A549 (cell line): Measurements from ENCODE around the gene FFAR1. TPM values are rescaled to one million over a fixed set of nuclear protein-coding genes. Genes with fewer than 3 reads are reported as not detected.

ENCODE experiments used
- polyA plus RNA-seq, 4 experiments: library from polyadenylated mRNA; depleted of rRNA in 3 of 4; stranded (reverse); fragments of >200 nt; fragmentation: RNase III in 1 of 4; extraction: RNeasy Plus Mini Kit Qiagen cat#74134 plus additional on column Dnase treatment in 1 of 4; gene quantifications; 2 replicates in 3 of 4; 3 replicates in 1 of 4; pipeline ENCODE4 v1.2.3, GENCODE V29; 2011 to 2017

Gene FFAR1
- polyA plus RNA-seq, 2 of the 4 experiments (the other 2 are of a cell fraction) = not detected

Other genes with a start within 250 kb of the FFAR1 start
- gene FXYD3, start 232.1 kb upstream of the FFAR1 start, polyA plus RNA-seq (2011; rRNA removed) = 0.32 and 0.46 TPM in 2 replicates
- 0.16 TPM in 1 of 3 replicates, not detected in the others for gene FXYD3, start 232.1 kb upstream of the FFAR1 start, polyA plus RNA-seq (2017; fragmentation: RNase III; extraction: RNeasy Plus Mini Kit Qiagen cat#74134 plus additional on column Dnase treatment)
- gene LGI4, start 212.8 kb upstream of the FFAR1 start, polyA plus RNA-seq (2011; rRNA removed) = 0.06 and 0.13 TPM in 2 replicates
- gene LGI4, start 212.8 kb upstream of the FFAR1 start, polyA plus RNA-seq (2017; fragmentation: RNase III; extraction: RNeasy Plus Mini Kit Qiagen cat#74134 plus additional on column Dnase treatment) = 0.09 to 0.16 TPM (median 0.12 TPM) in 3 replicates
- not detected in 2 replicates for gene FXYD1, start 209.1 kb upstream of the FFAR1 start, polyA plus RNA-seq (2011; rRNA removed)
- not detected in 3 replicates for gene FXYD1, start 209.1 kb upstream of the FFAR1 start, polyA plus RNA-seq (2017; fragmentation: RNase III; extraction: RNeasy Plus Mini Kit Qiagen cat#74134 plus additional on column Dnase treatment)
- gene FXYD7, start 204.6 kb upstream of the FFAR1 start, polyA plus RNA-seq (2011; rRNA removed) = not detected in 2 replicates
- 0.15 TPM in 1 of 3 replicates, not detected in the others for gene FXYD7, start 204.6 kb upstream of the FFAR1 start, polyA plus RNA-seq (2017; fragmentation: RNase III; extraction: RNeasy Plus Mini Kit Qiagen cat#74134 plus additional on column Dnase treatment)
- 70.8 and 77.3 TPM in 2 replicates for gene FXYD5, start 193.2 kb upstream of the FFAR1 start, polyA plus RNA-seq (2011; rRNA removed)
- 106 to 116 TPM (median 113 TPM) in 3 replicates for gene FXYD5, start 193.2 kb upstream of the FFAR1 start, polyA plus RNA-seq (2017; fragmentation: RNase III; extraction: RNeasy Plus Mini Kit Qiagen cat#74134 plus additional on column Dnase treatment)
- gene FAM187B, start 119.2 kb upstream of the FFAR1 start, polyA plus RNA-seq (2011; rRNA removed) = not detected in 2 replicates
- not detected in 3 replicates for gene FAM187B, start 119.2 kb upstream of the FFAR1 start, polyA plus RNA-seq (2017; fragmentation: RNase III; extraction: RNeasy Plus Mini Kit Qiagen cat#74134 plus additional on column Dnase treatment)
- 2.1 and 2.5 TPM in 2 replicates for gene LSR, start 98.9 kb upstream of the FFAR1 start, polyA plus RNA-seq (2011; rRNA removed)
- 3.6 to 4.7 TPM (median 4.4 TPM) in 3 replicates for gene LSR, start 98.9 kb upstream of the FFAR1 start, polyA plus RNA-seq (2017; fragmentation: RNase III; extraction: RNeasy Plus Mini Kit Qiagen cat#74134 plus additional on column Dnase treatment)
- gene USF2, start 78.9 kb upstream of the FFAR1 start, polyA plus RNA-seq (2011; rRNA removed) = 91.8 and 118 TPM in 2 replicates
- 124 to 141 TPM (median 141 TPM) in 3 replicates for gene USF2, start 78.9 kb upstream of the FFAR1 start, polyA plus RNA-seq (2017; fragmentation: RNase III; extraction: RNeasy Plus Mini Kit Qiagen cat#74134 plus additional on column Dnase treatment)
- not detected in 2 replicates for gene HAMP, start 65.4 kb upstream of the FFAR1 start, polyA plus RNA-seq (2011; rRNA removed)
- gene HAMP, start 65.4 kb upstream of the FFAR1 start, polyA plus RNA-seq (2017; fragmentation: RNase III; extraction: RNeasy Plus Mini Kit Qiagen cat#74134 plus additional on column Dnase treatment) = 0.03 TPM in 1 of 3 replicates, not detected in the others
- gene MAG, start 55.7 kb upstream of the FFAR1 start, polyA plus RNA-seq (2011; rRNA removed) = not detected in 2 replicates
- gene MAG, start 55.7 kb upstream of the FFAR1 start, polyA plus RNA-seq (2017; fragmentation: RNase III; extraction: RNeasy Plus Mini Kit Qiagen cat#74134 plus additional on column Dnase treatment) = not detected in 3 replicates
- 0.14 and 0.29 TPM in 2 replicates for gene CD22, start 18.7 kb upstream of the FFAR1 start, polyA plus RNA-seq (2011; rRNA removed)
- gene CD22, start 18.7 kb upstream of the FFAR1 start, polyA plus RNA-seq (2017; fragmentation: RNase III; extraction: RNeasy Plus Mini Kit Qiagen cat#74134 plus additional on column Dnase treatment) = 0.05 TPM in 1 of 3 replicates, not detected in the others
- gene FFAR3, start 10.6 kb downstream of the FFAR1 start, polyA plus RNA-seq (2011; rRNA removed) = not detected in 2 replicates
- not detected in 3 replicates for gene FFAR3, start 10.6 kb downstream of the FFAR1 start, polyA plus RNA-seq (2017; fragmentation: RNase III; extraction: RNeasy Plus Mini Kit Qiagen cat#74134 plus additional on column Dnase treatment)
- gene GPR42, start 23.2 kb downstream of the FFAR1 start, polyA plus RNA-seq (2011; rRNA removed) = not detected in 2 replicates
- gene GPR42, start 23.2 kb downstream of the FFAR1 start, polyA plus RNA-seq (2017; fragmentation: RNase III; extraction: RNeasy Plus Mini Kit Qiagen cat#74134 plus additional on column Dnase treatment) = not detected in 3 replicates
- 0.24 and 0.30 TPM in 2 replicates for gene FFAR2, start 100.4 kb downstream of the FFAR1 start, polyA plus RNA-seq (2011; rRNA removed)
- not detected in 3 replicates for gene FFAR2, start 100.4 kb downstream of the FFAR1 start, polyA plus RNA-seq (2017; fragmentation: RNase III; extraction: RNeasy Plus Mini Kit Qiagen cat#74134 plus additional on column Dnase treatment)
- gene KRTDAP, start 142.6 kb downstream of the FFAR1 start, polyA plus RNA-seq (2011; rRNA removed) = not detected in 2 replicates
- gene KRTDAP, start 142.6 kb downstream of the FFAR1 start, polyA plus RNA-seq (2017; fragmentation: RNase III; extraction: RNeasy Plus Mini Kit Qiagen cat#74134 plus additional on column Dnase treatment) = not detected in 3 replicates
- 18.0 and 21.5 TPM in 2 replicates for gene DMKN, start 165.7 kb downstream of the FFAR1 start, polyA plus RNA-seq (2011; rRNA removed)
- 37.0 to 41.6 TPM (median 40.6 TPM) in 3 replicates for gene DMKN, start 165.7 kb downstream of the FFAR1 start, polyA plus RNA-seq (2017; fragmentation: RNase III; extraction: RNeasy Plus Mini Kit Qiagen cat#74134 plus additional on column Dnase treatment)
- gene SBSN, start 180.4 kb downstream of the FFAR1 start, polyA plus RNA-seq (2011; rRNA removed) = 0.28 TPM in 2 replicates
- gene SBSN, start 180.4 kb downstream of the FFAR1 start, polyA plus RNA-seq (2017; fragmentation: RNase III; extraction: RNeasy Plus Mini Kit Qiagen cat#74134 plus additional on column Dnase treatment) = 0.67 to 1.1 TPM (median 0.89 TPM) in 3 replicates
- not detected in 2 replicates for gene GAPDHS, start 185.6 kb downstream of the FFAR1 start, polyA plus RNA-seq (2011; rRNA removed)
- gene GAPDHS, start 185.6 kb downstream of the FFAR1 start, polyA plus RNA-seq (2017; fragmentation: RNase III; extraction: RNeasy Plus Mini Kit Qiagen cat#74134 plus additional on column Dnase treatment) = not detected in 3 replicates
- gene TMEM147, start 197.7 kb downstream of the FFAR1 start, polyA plus RNA-seq (2011; rRNA removed) = 335 and 446 TPM in 2 replicates
- gene TMEM147, start 197.7 kb downstream of the FFAR1 start, polyA plus RNA-seq (2017; fragmentation: RNase III; extraction: RNeasy Plus Mini Kit Qiagen cat#74134 plus additional on column Dnase treatment) = 257 to 282 TPM (median 257 TPM) in 3 replicates
- not detected in 2 replicates for gene ATP4A, start 215.8 kb downstream of the FFAR1 start, polyA plus RNA-seq (2011; rRNA removed)
- 0.05 TPM in 1 of 3 replicates, not detected in the others for gene ATP4A, start 215.8 kb downstream of the FFAR1 start, polyA plus RNA-seq (2017; fragmentation: RNase III; extraction: RNeasy Plus Mini Kit Qiagen cat#74134 plus additional on column Dnase treatment)
- gene PMIS2, start 238.3 kb downstream of the FFAR1 start, polyA plus RNA-seq (2011; rRNA removed) = not detected in 2 replicates
- not detected in 3 replicates for gene PMIS2, start 238.3 kb downstream of the FFAR1 start, polyA plus RNA-seq (2017; fragmentation: RNase III; extraction: RNeasy Plus Mini Kit Qiagen cat#74134 plus additional on column Dnase treatment)